Iris pigment epithelial cell (primary cell): ENCODE results near the gene VANGL1.

Experiments used
- DNase-seq: peaks from one replicate; pipeline ENCODE4 v3.0.0-alpha.2; 2011; ENCODE audit warnings: low read depth

Gene VANGL1

GRCh38 chr1:115669002-115669673 lies 27.4 kb downstream of the VANGL1 start:
- DNase-seq: peak; percentile 91

- peak; percentile 27 for DNase-seq
These were observed 28.1 kb downstream of the VANGL1 start for GRCh38 chr1:115669886-115670285.

- peak; percentile 28 for DNase-seq
These were observed 28.9 kb downstream of the VANGL1 start for GRCh38 chr1:115670476-115671175.

- peak; percentile 82 for DNase-seq
These were observed 29.6 kb downstream of the VANGL1 start for GRCh38 chr1:115671176-115671934.

GRCh38 chr1:115672224-115673009 lies 30.6 kb downstream of the VANGL1 start:
- DNase-seq: no peak

GRCh38 chr1:115676498-115677181 lies 34.9 kb downstream of the VANGL1 start:
- no peak for DNase-seq

- peak; percentile 27 for DNase-seq
These were observed 35.4 kb downstream of the VANGL1 start for GRCh38 chr1:115677182-115677555.

- no peak for DNase-seq
These were observed 35.8 kb downstream of the VANGL1 start for GRCh38 chr1:115677565-115677964.

GRCh38 chr1:115678141-115678540 lies 36.4 kb downstream of the VANGL1 start:
- DNase-seq: no peak

- DNase-seq: peak; percentile 77
These were observed 37.4 kb downstream of the VANGL1 start for GRCh38 chr1:115679141-115679611.

- no peak for DNase-seq
These were observed 39.0 kb downstream of the VANGL1 start for GRCh38 chr1:115680730-115681111.

GRCh38 chr1:115682792-115683191 lies 41.0 kb downstream of the VANGL1 start:
- DNase-seq: no peak

- DNase-seq: no peak
These were observed 43.4 kb downstream of the VANGL1 start for GRCh38 chr1:115685029-115685705.

GRCh38 chr1:115687744-115688143 lies 46.0 kb downstream of the VANGL1 start:
- no peak for DNase-seq

GRCh38 chr1:115690972-115691371 lies 49.2 kb downstream of the VANGL1 start:
- no peak for DNase-seq

GRCh38 chr1:115692224-115692623 lies 50.5 kb downstream of the VANGL1 start:
- no peak for DNase-seq

GRCh38 chr1:115694805-115695204 lies 53.0 kb downstream of the VANGL1 start:
- DNase-seq: no peak

GRCh38 chr1:115697619-115698018 lies 55.8 kb downstream of the VANGL1 start:
- no peak for DNase-seq

- DNase-seq: no peak
These were observed 59.3 kb downstream of the VANGL1 start for GRCh38 chr1:115701090-115701489.

GRCh38 chr1:115702959-115703358 lies 61.2 kb downstream of the VANGL1 start:
- DNase-seq: no peak
